ENCODE measurements around the gene ABCB1. TPM values are rescaled to one million over a fixed set of nuclear protein-coding genes. Genes with fewer than 3 reads are reported as not detected.
A peak's percentile ranks its signal among the peaks of the same experiment; 100 is the strongest.

The ABCB1 gene
- total and polyA plus RNA-seq, 2 of the 13 experiments (the other 11 are each of a cell fraction or from before 2014, with no cell fraction given): 42.8 to 52.6 TPM

- TF ChIP-seq ZNF362 (CRISPR knock-in tag; IDR thresholded peaks at IDR 0.05; ENCODE audit: borderline replicate concordance) (no peak), ZNF20 (CRISPR knock-in tag; IDR thresholded peaks at IDR 0.05) (no peak), MTF2 (CRISPR knock-in tag; IDR thresholded peaks at IDR 0.05; ENCODE audit: borderline replicate concordance) (peak; percentile 28; the same call in 1 of the 2 replicates), ZNF138 (CRISPR knock-in tag; IDR thresholded peaks at IDR 0.05; ENCODE audit: low read depth) (no peak), ZNF468 (CRISPR knock-in tag; IDR thresholded peaks at IDR 0.05) (no peak), BRD4 (CRISPR knock-in tag; IDR thresholded peaks at IDR 0.05) (no peak), ZBTB42 (CRISPR knock-in tag; IDR thresholded peaks at IDR 0.05) (no peak), AHR (CRISPR knock-in tag; IDR thresholded peaks at IDR 0.05) (no peak), RFX1 (IDR thresholded peaks at IDR 0.05) (no peak), AGO1 (IDR thresholded peaks at IDR 0.05; ENCODE audit: low read depth, low read length, poor library complexity, severe bottlenecking) (no peak), ZBTB21 (CRISPR knock-in tag; IDR thresholded peaks at IDR 0.05) (no peak), THYN1 (CRISPR knock-in tag; IDR thresholded peaks at IDR 0.05; ENCODE audit: borderline replicate concordance, low read depth) (no peak), ZNF737 (CRISPR knock-in tag; IDR thresholded peaks at IDR 0.05; ENCODE audit: borderline replicate concordance) (no peak), HCFC1 (IDR thresholded peaks at IDR 0.05; ENCODE audit: low read depth, low read length) (no peak), TBL1XR1 (IDR thresholded peaks at IDR 0.05; ENCODE audit: borderline replicate concordance, low read length, partially characterized antibody) (no peak), ZSCAN31 (CRISPR knock-in tag; IDR thresholded peaks at IDR 0.05; ENCODE audit: low read depth) (peak; percentile 42; the same call in 1 of the 2 replicates), DNMT1 (CRISPR knock-in tag; IDR thresholded peaks at IDR 0.05) (no peak), NFE2L1 (CRISPR knock-in tag; IDR thresholded peaks at IDR 0.05; ENCODE audit: borderline replicate concordance) (no peak; the same call in 1 of the 2 replicates), ZNF292 (CRISPR knock-in tag; IDR thresholded peaks at IDR 0.05; ENCODE audit: borderline replicate concordance, low read depth) (peak; percentile 88)
- TF ChIP-seq, protein P1, sequence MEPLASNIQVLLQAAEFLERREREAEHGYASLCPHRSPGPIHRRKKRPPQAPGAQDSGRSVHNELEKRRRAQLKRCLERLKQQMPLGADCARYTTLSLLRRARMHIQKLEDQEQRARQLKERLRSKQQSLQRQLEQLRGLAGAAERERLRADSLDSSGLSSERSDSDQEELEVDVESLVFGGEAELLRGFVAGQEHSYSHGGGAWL (CRISPR knock-in tag; IDR thresholded peaks at IDR 0.05): peak; percentile 40; the same call in 1 of the 2 replicates
- TF ChIP-seq, protein P2, sequence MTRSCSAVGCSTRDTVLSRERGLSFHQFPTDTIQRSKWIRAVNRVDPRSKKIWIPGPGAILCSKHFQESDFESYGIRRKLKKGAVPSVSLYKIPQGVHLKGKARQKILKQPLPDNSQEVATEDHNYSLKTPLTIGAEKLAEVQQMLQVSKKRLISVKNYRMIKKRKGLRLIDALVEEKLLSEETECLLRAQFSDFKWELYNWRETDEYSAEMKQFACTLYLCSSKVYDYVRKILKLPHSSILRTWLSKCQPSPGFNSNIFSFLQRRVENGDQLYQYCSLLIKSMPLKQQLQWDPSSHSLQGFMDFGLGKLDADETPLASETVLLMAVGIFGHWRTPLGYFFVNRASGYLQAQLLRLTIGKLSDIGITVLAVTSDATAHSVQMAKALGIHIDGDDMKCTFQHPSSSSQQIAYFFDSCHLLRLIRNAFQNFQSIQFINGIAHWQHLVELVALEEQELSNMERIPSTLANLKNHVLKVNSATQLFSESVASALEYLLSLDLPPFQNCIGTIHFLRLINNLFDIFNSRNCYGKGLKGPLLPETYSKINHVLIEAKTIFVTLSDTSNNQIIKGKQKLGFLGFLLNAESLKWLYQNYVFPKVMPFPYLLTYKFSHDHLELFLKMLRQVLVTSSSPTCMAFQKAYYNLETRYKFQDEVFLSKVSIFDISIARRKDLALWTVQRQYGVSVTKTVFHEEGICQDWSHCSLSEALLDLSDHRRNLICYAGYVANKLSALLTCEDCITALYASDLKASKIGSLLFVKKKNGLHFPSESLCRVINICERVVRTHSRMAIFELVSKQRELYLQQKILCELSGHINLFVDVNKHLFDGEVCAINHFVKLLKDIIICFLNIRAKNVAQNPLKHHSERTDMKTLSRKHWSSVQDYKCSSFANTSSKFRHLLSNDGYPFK (CRISPR knock-in tag; IDR thresholded peaks at IDR 0.05; ENCODE audit: borderline replicate concordance): peak; percentile 69
- TF ChIP-seq, protein P3, sequence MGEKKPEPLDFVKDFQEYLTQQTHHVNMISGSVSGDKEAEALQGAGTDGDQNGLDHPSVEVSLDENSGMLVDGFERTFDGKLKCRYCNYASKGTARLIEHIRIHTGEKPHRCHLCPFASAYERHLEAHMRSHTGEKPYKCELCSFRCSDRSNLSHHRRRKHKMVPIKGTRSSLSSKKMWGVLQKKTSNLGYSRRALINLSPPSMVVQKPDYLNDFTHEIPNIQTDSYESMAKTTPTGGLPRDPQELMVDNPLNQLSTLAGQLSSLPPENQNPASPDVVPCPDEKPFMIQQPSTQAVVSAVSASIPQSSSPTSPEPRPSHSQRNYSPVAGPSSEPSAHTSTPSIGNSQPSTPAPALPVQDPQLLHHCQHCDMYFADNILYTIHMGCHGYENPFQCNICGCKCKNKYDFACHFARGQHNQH (CRISPR knock-in tag; IDR thresholded peaks at IDR 0.05): no peak
These were observed at the start of gene ABCB1 (continued) for GRCh38 chr7:87600130-87601124.
